Cardiac muscle cell (in vitro differentiated cells and primary cell): Measurements from ENCODE around the gene EXOC6B. TPM values are rescaled to one million over a fixed set of nuclear protein-coding genes. Genes with fewer than 3 reads are reported as not detected.

Experiments used
- DNase-seq, 2 donors: peaks; one replicate each; pipeline versions ENCODE4 v3.0.0 to v3.0.0-alpha.2; 2010 to 2017; ENCODE audit warnings: low read depth in 1 of 2, low spot score in 1 of 2
- H3K27ac ChIP-seq: fragments of 200-600 bp; sonication (generic); 2 replicates; pipeline ENCODE4 v1.5.1; 2016
- H3K27me3 ChIP-seq: fragments of 200-600 bp; sonication (generic); 2 replicates; pipeline ENCODE4 v1.6.0; 2016; ENCODE audit warnings: control low read depth
- H3K36me3 ChIP-seq: fragments of 200-600 bp; sonication (generic); 2 replicates; pipeline ENCODE4 v1.5.1; 2016; ENCODE audit warnings: control low read depth
- H3K4me1 ChIP-seq: fragments of 200-600 bp; sonication (generic); 2 replicates; pipeline ENCODE4 v1.8.1; 2017; ENCODE audit warnings: low read depth, mild to moderate bottlenecking, mixed run types
- H3K4me3 ChIP-seq: fragments of 200-600 bp; sonication (generic); 2 replicates; pipeline ENCODE4 v1.5.1; 2016; ENCODE audit warnings: mild to moderate bottlenecking
- H3K9me3 ChIP-seq: fragments of 200-600 bp; sonication (generic); 2 replicates; pipeline ENCODE4 v1.5.1; 2017; ENCODE audit warnings: low read depth, mild to moderate bottlenecking, control low read depth
- CTCF ChIP-seq: IDR thresholded peaks from 2 replicates; pipeline ENCODE4 v1.5.1; 2012; ENCODE audit warnings: low read depth, mild to moderate bottlenecking, low read length
- polyA plus RNA-seq: library from polyadenylated mRNA; unstranded; fragments of >200 nt; fragmentation: Nextera tagmentation; extraction: Ambion mirVana; gene quantifications from 2 replicates; pipeline ENCODE4 v1.2.1, GENCODE V29; 2016
- total RNA-seq: library from RNA; depleted of rRNA; stranded (reverse); fragments of >200 nt; gene quantifications from 2 replicates; pipeline ENCODE4 v1.2.3, GENCODE V29; 2016

Gene EXOC6B
- total and polyA plus RNA-seq, 2 experiments from 2014 or later, result 21.7 to 23.9 TPM

- H3K27me3 ChIP-seq, result no peaks in the 10 kb centered on the region
- no peaks in the 10 kb centered on the region for H3K9me3 ChIP-seq
- no peak overlapping the region for H3K4me3 ChIP-seq
- no peaks in the 10 kb centered on the region for H3K4me1 ChIP-seq
- no peak for DNase-seq
- H3K27ac ChIP-seq, result no peak overlapping the region
- TF ChIP-seq CTCF, result no peak
- H3K36me3 ChIP-seq, result no peaks in the 10 kb centered on the region
Observed at GRCh38 chr2:72710418-72711152, 115.2 kb downstream of the EXOC6B start.

- Histone ChIP-seq H3K4me1 (no peaks in the 10 kb centered on the region), H3K9me3 (no peaks in the 10 kb centered on the region), H3K27me3 (no peaks in the 10 kb centered on the region), H3K27ac (no peak overlapping the region), H3K36me3 (no peaks in the 10 kb centered on the region), H3K4me3 (no peak overlapping the region)
- DNase-seq, result no peak
- TF ChIP-seq CTCF, result no peak
Observed at GRCh38 chr2:72708236-72708635, 117.6 kb downstream of the EXOC6B start.

GRCh38 chr2:72698300-72698699 lies 127.5 kb downstream of the EXOC6B start:
- Histone ChIP-seq H3K4me3 (no peak overlapping the region), H3K27ac (no peak overlapping the region), H3K9me3 (no peaks in the 10 kb centered on the region), H3K27me3 (no peaks in the 10 kb centered on the region), H3K4me1 (peaks cover 27% of the 10 kb centered on the region), H3K36me3 (no peaks in the 10 kb centered on the region)
- DNase-seq, result no peak
- TF ChIP-seq CTCF, result no peak

GRCh38 chr2:72696559-72696958 lies 129.3 kb downstream of the EXOC6B start:
- TF ChIP-seq CTCF, result no peak
- no peak overlapping the region for H3K4me3 ChIP-seq
- peaks cover 34% of the 10 kb centered on the region for H3K4me1 ChIP-seq
- H3K9me3 ChIP-seq, result no peaks in the 10 kb centered on the region
- no peak overlapping the region for H3K27ac ChIP-seq
- no peaks in the 10 kb centered on the region for H3K36me3 ChIP-seq
- DNase-seq, result no peak
- no peaks in the 10 kb centered on the region for H3K27me3 ChIP-seq

GRCh38 chr2:72695676-72696075 lies 130.2 kb downstream of the EXOC6B start:
- H3K27me3 ChIP-seq, result no peaks in the 10 kb centered on the region
- no peak overlapping the region for H3K4me3 ChIP-seq
- no peaks in the 10 kb centered on the region for H3K9me3 ChIP-seq
- no peak for TF ChIP-seq CTCF
- H3K4me1 ChIP-seq, result peaks cover 34% of the 10 kb centered on the region
- peak overlapping the region; percentile 78 for H3K27ac ChIP-seq
- DNase-seq, result peak in 1 of 2 donors; percentile 18
- H3K36me3 ChIP-seq, result no peaks in the 10 kb centered on the region
